Fibroblast of pulmonary artery (primary cell): ENCODE results near the gene ST6GAL1.
"Not testable (repeated sequence)": the region's sequence is repeated elsewhere in the genome, so short reads cannot be mapped to it uniquely, and the experiment has no call there.

Experiments
- DNase-seq: peaks from one replicate; pipeline ENCODE4 v3.0.0-alpha.2; 2010; ENCODE audit warnings: low read depth
- H3K4me3 ChIP-seq: replicated peaks from 2 replicates; pipeline ENCODE4 v1.5.1; 2011; ENCODE audit warnings: low read depth, mild to moderate bottlenecking, control low read depth, low read length, moderate library complexity
- CTCF ChIP-seq: IDR thresholded peaks from 2 replicates; pipeline ENCODE4 v1.5.1; 2011; ENCODE audit warnings: mild to moderate bottlenecking, control low read depth, low read length, inconsistent platforms; ENCODE audit errors: missing control alignments

The ST6GAL1 gene

GRCh38 chr3:186888569-186888968 lies 41.8 kb upstream of the ST6GAL1 start:
- TF ChIP-seq CTCF = no peak
- no peak overlapping the region for H3K4me3 ChIP-seq

DNA sequence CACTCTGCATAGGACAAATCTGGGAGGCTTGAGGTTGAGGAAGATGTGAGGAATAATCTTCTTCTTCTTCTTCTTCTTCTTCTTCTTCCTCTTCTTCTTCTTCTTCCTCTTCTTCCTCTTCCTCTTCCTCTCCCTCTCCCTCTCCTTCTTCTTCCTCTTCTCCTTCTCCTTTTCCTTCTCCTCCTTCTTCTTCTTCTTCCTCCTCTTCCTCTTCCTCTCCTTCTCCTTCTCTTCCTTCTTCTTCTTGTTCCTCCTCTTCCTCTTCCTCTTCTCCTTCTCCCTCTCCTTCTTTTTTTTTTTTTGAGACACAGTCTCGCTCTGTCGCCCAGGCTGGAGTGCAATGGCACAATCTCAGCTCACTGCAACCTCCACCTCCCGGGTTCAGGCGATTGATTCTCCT lies 40.6 kb upstream of the ST6GAL1 start:
- H3K4me3 ChIP-seq, DNase-seq: not testable (repeated sequence)

More at GRCh38 chr3:186888569-186888968, 41.8 kb upstream of the ST6GAL1 start:
- DNase-seq = no peak

DNA sequence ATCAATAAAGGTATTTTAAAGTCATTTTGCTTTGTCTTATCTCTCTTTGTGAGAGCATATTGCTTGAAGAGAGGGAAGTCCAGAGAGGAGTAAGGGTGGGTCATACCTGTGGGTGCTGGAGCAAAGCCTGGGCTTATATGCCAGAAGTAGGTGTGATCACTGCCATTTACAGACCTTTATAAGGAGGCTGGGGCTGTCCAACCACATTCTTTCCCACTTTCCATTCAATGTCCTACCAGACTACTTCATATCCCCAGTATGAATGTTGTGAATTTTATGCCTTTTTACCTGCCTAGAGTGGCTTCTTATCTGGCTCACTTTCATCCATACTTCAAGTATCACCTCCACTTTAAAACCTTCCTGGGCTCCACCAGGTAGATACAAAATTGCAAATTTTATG lies 39.4 kb upstream of the ST6GAL1 start:
- TF ChIP-seq CTCF = no peak
- no peak overlapping the region for H3K4me3 ChIP-seq
- no peak for DNase-seq

- not testable (repeated sequence) for H3K4me3 ChIP-seq
Measured at GRCh38 chr3:186893071-186893470, 37.3 kb upstream of the ST6GAL1 start.

DNA sequence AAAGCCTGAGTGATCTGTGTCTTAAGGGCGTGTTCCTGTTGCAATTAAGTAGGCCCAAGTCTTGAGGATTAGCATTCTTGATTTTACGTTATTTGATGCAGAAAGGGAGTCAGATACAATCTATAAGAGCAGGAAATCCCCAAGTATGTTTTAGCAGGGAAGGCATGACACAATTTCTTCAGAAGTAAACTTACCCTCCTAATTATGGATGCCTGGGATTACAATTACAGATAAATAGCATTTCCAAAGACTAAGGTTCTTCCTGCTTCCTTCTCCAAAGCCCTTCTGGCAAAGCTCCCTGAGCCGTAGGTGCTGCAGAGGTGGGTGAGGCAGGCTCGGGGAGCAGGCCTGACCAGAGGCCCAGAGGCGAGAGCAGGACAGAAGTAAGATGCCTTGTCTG lies 34.9 kb upstream of the ST6GAL1 start:
- DNase-seq = no peak
- H3K4me3 ChIP-seq = no peak overlapping the region
- TF ChIP-seq CTCF = no peak

More at GRCh38 chr3:186893071-186893470, 37.3 kb upstream of the ST6GAL1 start:
- not testable (repeated sequence) for DNase-seq

GRCh38 chr3:186896006-186896405 lies 34.3 kb upstream of the ST6GAL1 start:
- DNase-seq = no peak
- no peak overlapping the region for H3K4me3 ChIP-seq
- TF ChIP-seq CTCF = no peak

GRCh38 chr3:186896875-186897274 lies 33.5 kb upstream of the ST6GAL1 start:
- TF ChIP-seq CTCF = no peak
- no peak overlapping the region for H3K4me3 ChIP-seq
- DNase-seq = no peak

DNA sequence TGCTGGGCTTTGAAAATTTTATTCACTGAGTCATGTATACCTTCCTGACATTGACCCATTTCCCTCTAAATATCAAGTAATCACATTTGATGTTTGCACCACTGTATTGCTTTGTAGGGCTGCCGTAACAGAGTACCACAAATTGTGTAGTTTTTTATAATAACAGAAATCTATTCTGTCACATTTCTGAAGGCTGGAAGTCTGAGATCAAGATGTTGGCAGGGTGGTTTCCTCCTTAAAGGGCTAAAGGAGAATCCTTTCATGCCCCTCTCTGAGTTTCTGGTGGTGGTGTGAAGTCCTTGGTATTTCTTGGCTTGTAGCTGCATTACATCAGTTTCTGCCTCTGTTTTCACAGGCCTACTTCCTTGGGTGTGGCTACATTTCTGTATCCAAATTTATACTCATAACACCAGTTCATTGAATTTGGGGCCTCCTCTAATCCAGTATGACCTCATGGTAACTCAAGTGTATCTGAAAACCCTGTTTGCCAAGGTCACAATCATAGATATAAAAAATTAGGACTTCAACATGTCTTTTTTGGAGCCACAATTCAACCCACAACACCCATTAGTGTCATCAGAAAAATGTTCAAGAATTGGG lies 29.1 kb upstream of the ST6GAL1 start:
- H3K4me3 ChIP-seq = no peak overlapping the region
- TF ChIP-seq CTCF = no peak
- peak; percentile 45 for DNase-seq
